Measurements from ENCODE around the gene CRYBB3. TPM values are rescaled to one million over a fixed set of nuclear protein-coding genes. Genes with fewer than 3 reads are reported as not detected.
A peak's percentile ranks its signal among the peaks of the same experiment; 100 is the strongest.

Gene CRYBB3
- total and polyA plus RNA-seq, 2 of the 13 experiments (the other 11 are each of a cell fraction or from before 2014, with no cell fraction given), result 0.18 to 0.28 TPM

GRCh38 chr22:25212337-25212736 is 12.7 kb downstream of the CRYBB3 start:
- Histone ChIP-seq H3K4me3 (replicated peaks in 1 of 3; ENCODE audit: insufficient read depth in 1 of 3, low read depth in 2 of 3, low read length in 3 of 3) (no peak overlapping the region; a peak in 1 of 6 replicates), H3K79me2 (ENCODE audit: insufficient read depth, low read length) (no peaks in the 10 kb centered on the region), H3K27ac (ENCODE audit: extremely low read length, insufficient read depth, low read length) (no peak overlapping the region), H3K4me2 (ENCODE audit: low read depth, low read length) (peak overlapping the region; percentile 47), H3K27me3 (ENCODE audit: control insufficient read depth in 1 of 2, insufficient read depth in 2 of 2, low read length in 2 of 2) (no peaks in the 10 kb centered on the region), H4K20me1 (ENCODE audit: insufficient read depth, low read length) (no peaks in the 10 kb centered on the region), H2AFZ (ENCODE audit: low read length) (peak overlapping the region; percentile 27), H3K9ac (ENCODE audit: insufficient read depth, low read depth, low read length) (no peak overlapping the region), H3K4me1 (ENCODE audit: insufficient read depth, low read length) (peaks cover 22% of the 10 kb centered on the region), H3K36me3 (replicated peaks in 1 of 2; ENCODE audit: control insufficient read depth in 1 of 2, insufficient read depth in 2 of 2, low read length in 2 of 2) (no peaks in the 10 kb centered on the region), H3K9me3 (ENCODE audit: low read length) (no peaks in the 10 kb centered on the region)
- no peak for DNase-seq (ENCODE audit: low spot score)
- no peak for FAIRE-seq
- 10% methylated on average over 3 of the region's 3 CpGs for WGBS (ENCODE audit: low lambda C conversion rate)
- CTCF ChIA-PET (ENCODE audit: low intra/inter-chr PET ratio, low total read pairs), result no interaction called here
- TF ChIP-seq KDM4B (CRISPR knock-in tag; IDR thresholded peaks at IDR 0.05), result no peak
- peak; percentile 35 for TF ChIP-seq YY1 (IDR thresholded peaks at IDR 0.05; ENCODE audit: insufficient read depth, insufficient replicate concordance, low read depth, low read length)
- peak; percentile 36; the same call in 1 of the 2 replicates for TF ChIP-seq GABPA (IDR thresholded peaks at IDR 0.05; ENCODE audit: low read depth, low read length)
- TF ChIP-seq GABPA (CRISPR knock-in tag; IDR thresholded peaks at IDR 0.05; ENCODE audit: low read depth), result peak; percentile 77
- no peak for TF ChIP-seq ZNF772 (CRISPR knock-in tag; IDR thresholded peaks at IDR 0.05)
- TF ChIP-seq ZNF574 (CRISPR knock-in tag; IDR thresholded peaks at IDR 0.05), result peak; percentile 96
- POLR2A ChIA-PET, result no interaction called here
- intact Hi-C loops (cut with micrococcal nuclease; ENCODE audit: unreplicated experiment) (no loop called here), in situ Hi-C loops (cut with HindIII; ENCODE audit: extremely low pct_ligation_motif_present, low pct_unique_long_range_greater_than_20kb) (no loop called here)
- no TSS peak for BruUV-seq (replicated peaks)
- ATAC-seq, result peak; percentile 21; the same call in 1 of the 3 replicates

- DNase-seq (ENCODE audit: low spot score), result no peak
- ATAC-seq, result no peak
- Histone ChIP-seq H3K36me3 (replicated peaks in 1 of 2; ENCODE audit: control insufficient read depth in 1 of 2, insufficient read depth in 2 of 2, low read length in 2 of 2) (no peaks in the 10 kb centered on the region), H3K79me2 (ENCODE audit: insufficient read depth, low read length) (no peaks in the 10 kb centered on the region), H3K27me3 (ENCODE audit: control insufficient read depth in 1 of 2, insufficient read depth in 2 of 2, low read length in 2 of 2) (no peaks in the 10 kb centered on the region), H3K4me2 (ENCODE audit: low read depth, low read length) (no peak overlapping the region), H3K4me3 (replicated peaks in 1 of 3; ENCODE audit: insufficient read depth in 1 of 3, low read depth in 2 of 3, low read length in 3 of 3) (no peak overlapping the region), H2AFZ (ENCODE audit: low read length) (no peak overlapping the region), H3K27ac (ENCODE audit: extremely low read length, insufficient read depth, low read length) (no peak overlapping the region), H4K20me1 (ENCODE audit: insufficient read depth, low read length) (no peaks in the 10 kb centered on the region), H3K9me3 (ENCODE audit: low read length) (no peaks in the 10 kb centered on the region), H3K4me1 (ENCODE audit: insufficient read depth, low read length) (peaks cover 17% of the 10 kb centered on the region), H3K9ac (ENCODE audit: insufficient read depth, low read depth, low read length) (no peak overlapping the region)
- FAIRE-seq, result no peak
- ChIA-PET CTCF (ENCODE audit: low intra/inter-chr PET ratio, low total read pairs) (no interaction called here), POLR2A (no interaction called here)
- no TSS peak for BruUV-seq (replicated peaks)
- in situ Hi-C loops (cut with HindIII; ENCODE audit: extremely low pct_ligation_motif_present, low pct_unique_long_range_greater_than_20kb), result no loop called here
- WGBS (ENCODE audit: low lambda C conversion rate), result 24% methylated on average over 3 of the region's 3 CpGs
- intact Hi-C loops (cut with micrococcal nuclease; ENCODE audit: unreplicated experiment), result no loop called here
- TF ChIP-seq KDM3A (CRISPR knock-in tag; IDR thresholded peaks at IDR 0.05; ENCODE audit: low read depth), result no peak
- TF ChIP-seq MLLT10 (CRISPR knock-in tag; IDR thresholded peaks at IDR 0.05), result no peak
- TF ChIP-seq RBAK (CRISPR knock-in tag; IDR thresholded peaks at IDR 0.05), result peak; percentile 87
- no peak for TF ChIP-seq NFRKB (IDR thresholded peaks at IDR 0.05)
- no peak for TF ChIP-seq SOX6 (IDR thresholded peaks at IDR 0.05)
- TF ChIP-seq SOX6 (CRISPR knock-in tag; IDR thresholded peaks at IDR 0.05), result no peak
- TF ChIP-seq ZNF12 (CRISPR knock-in tag; IDR thresholded peaks at IDR 0.05), result peak; percentile 97
- TF ChIP-seq ZMAT3 (CRISPR knock-in tag; conservative IDR thresholded peaks at IDR 0.05), result no peak
- TF ChIP-seq ZFP37 (CRISPR knock-in tag; IDR thresholded peaks at IDR 0.05; ENCODE audit: borderline replicate concordance), result no peak
- no peak for TF ChIP-seq ZSCAN29 (CRISPR knock-in tag; conservative IDR thresholded peaks at IDR 0.05)
Measured at GRCh38 chr22:25213221-25213620, 13.6 kb downstream of the CRYBB3 start.

All from HepG2 (cell line).